Neuronal stem cell (in vitro differentiated cells): ENCODE results near the gene RAB17.

Experiments
- DNase-seq: peaks from one replicate; pipeline ENCODE4 v3.0.0-alpha.2; 2013; ENCODE audit warnings: low spot score
- H2AFZ ChIP-seq: one replicate; pipeline ENCODE4 v1.6.1; 2013; ENCODE audit warnings: mild to moderate bottlenecking, low read length, inconsistent platforms
- H2AK5ac ChIP-seq: 2 replicates; pipeline ENCODE4 v1.6.1; 2013; ENCODE audit warnings: low read depth, mild to moderate bottlenecking, inconsistent platforms, low read length, moderate library complexity, mixed read lengths
- H2BK120ac ChIP-seq: 2 replicates; pipeline ENCODE4 v1.6.1; 2013; ENCODE audit warnings: low read depth, mild to moderate bottlenecking, inconsistent platforms, low read length, moderate library complexity, mixed read lengths
- H2BK12ac ChIP-seq: one replicate; pipeline ENCODE4 v1.6.1; 2013; ENCODE audit warnings: low read length, inconsistent platforms
- H2BK15ac ChIP-seq: 2 replicates; pipeline ENCODE4 v1.6.1; 2013; ENCODE audit warnings: mild to moderate bottlenecking, low read length, inconsistent platforms, mixed read lengths
- H2BK5ac ChIP-seq: one replicate; pipeline ENCODE4 v1.6.1; 2013; ENCODE audit warnings: inconsistent platforms, mild to moderate bottlenecking, low read length, moderate library complexity
- H3K14ac ChIP-seq: one replicate; pipeline ENCODE4 v1.6.1; 2013; ENCODE audit warnings: low read length, inconsistent platforms
- H3K18ac ChIP-seq: 2 replicates; pipeline ENCODE4 v1.6.1; 2013; ENCODE audit warnings: low read length, inconsistent platforms
- H3K23ac ChIP-seq: 2 replicates; pipeline ENCODE4 v1.6.1; 2013; ENCODE audit warnings: low read depth, mild to moderate bottlenecking, mixed read lengths, low read length, inconsistent platforms; ENCODE audit not compliant: poor library complexity
- H3K27ac ChIP-seq: replicated peaks from 3 replicates; pipeline ENCODE4 v1.5.1; 2013; ENCODE audit warnings: low read length, inconsistent platforms
- H3K27me3 ChIP-seq, 3 experiments: 2 replicates each; pipeline ENCODE4 v1.6.1; 2013; ENCODE audit warnings: low read length in 3 of 3, mild to moderate bottlenecking in 2 of 3, inconsistent platforms in 1 of 3, low read depth in 1 of 3, mixed read lengths in 1 of 3, moderate library complexity in 1 of 3; ENCODE audit not compliant: control insufficient read depth in 3 of 3, insufficient read depth in 3 of 3
- H3K36me3 ChIP-seq, 2 donors: replicated peaks in 1 of 2; 2 replicates each; pipeline ENCODE4 v1.6.1; 2013; ENCODE audit warnings: low read length in 2 of 2; ENCODE audit not compliant: control insufficient read depth in 2 of 2, insufficient read depth in 2 of 2
- H3K4ac ChIP-seq: 2 replicates; pipeline ENCODE4 v1.6.1; 2013; ENCODE audit warnings: inconsistent platforms, mild to moderate bottlenecking, low read length, moderate library complexity
- H3K4me1 ChIP-seq, 2 donors: 1 replicate in 1 of 2; 2 replicates in 1 of 2; pipeline ENCODE4 v1.6.1; 2013; ENCODE audit warnings: low read length in 2 of 2, low read depth in 1 of 2; ENCODE audit not compliant: control insufficient read depth in 2 of 2, insufficient read depth in 1 of 2
- H3K4me2 ChIP-seq: one replicate; pipeline ENCODE4 v1.6.1; 2013; ENCODE audit warnings: mild to moderate bottlenecking, low read length, inconsistent platforms; ENCODE audit not compliant: insufficient read depth, poor library complexity, severe bottlenecking
- H3K4me3 ChIP-seq, 2 donors: 2 replicates each; pipeline ENCODE4 v1.5.1; 2013; ENCODE audit warnings: low read length in 2 of 2, mild to moderate bottlenecking in 2 of 2, inconsistent platforms in 1 of 2, moderate library complexity in 1 of 2
- H3K79me1 ChIP-seq: one replicate; pipeline ENCODE4 v1.6.1; 2013; ENCODE audit warnings: low read depth, mild to moderate bottlenecking, inconsistent platforms, low read length, moderate library complexity
- H3K9ac ChIP-seq: one replicate; pipeline ENCODE4 v1.6.1; 2013; ENCODE audit warnings: mild to moderate bottlenecking, low read depth, low read length, inconsistent platforms; ENCODE audit not compliant: poor library complexity
- H3K9me3 ChIP-seq, 2 donors: replicated peaks in 1 of 2; 2 replicates each; pipeline versions ENCODE3 to v1.6.1; 2013; ENCODE audit warnings: low read length in 2 of 2, mild to moderate bottlenecking in 2 of 2, inconsistent platforms in 1 of 2, low read depth in 1 of 2, mixed read lengths in 1 of 2, moderate library complexity in 1 of 2; ENCODE audit not compliant: control insufficient read depth in 2 of 2, insufficient read depth in 1 of 2
- H4K8ac ChIP-seq: one replicate; pipeline ENCODE4 v1.6.1; 2013; ENCODE audit warnings: low read depth, mild to moderate bottlenecking, inconsistent platforms, low read length, moderate library complexity
- H4K91ac ChIP-seq: one replicate; pipeline ENCODE4 v1.6.1; 2013; ENCODE audit warnings: low read length, low read depth, mild to moderate bottlenecking, inconsistent platforms; ENCODE audit not compliant: poor library complexity
- WGBS, 2 donors: extraction: QIAGEN DNeasy Blood & Tissue Kit; methylation state at CpG; one replicate each; pipeline ENCODE4 v1.1.7; 2013; ENCODE audit warnings: missing lambda C conversion rate in 2 of 2, mixed read lengths in 1 of 2; ENCODE audit not compliant: insufficient read length in 2 of 2, insufficient replicate concordance in 1 of 2; ENCODE audit errors: extremely low coverage in 2 of 2; 5-methylcytosine and 5-hydroxymethylcytosine counted together

RAB17 gene

DNA sequence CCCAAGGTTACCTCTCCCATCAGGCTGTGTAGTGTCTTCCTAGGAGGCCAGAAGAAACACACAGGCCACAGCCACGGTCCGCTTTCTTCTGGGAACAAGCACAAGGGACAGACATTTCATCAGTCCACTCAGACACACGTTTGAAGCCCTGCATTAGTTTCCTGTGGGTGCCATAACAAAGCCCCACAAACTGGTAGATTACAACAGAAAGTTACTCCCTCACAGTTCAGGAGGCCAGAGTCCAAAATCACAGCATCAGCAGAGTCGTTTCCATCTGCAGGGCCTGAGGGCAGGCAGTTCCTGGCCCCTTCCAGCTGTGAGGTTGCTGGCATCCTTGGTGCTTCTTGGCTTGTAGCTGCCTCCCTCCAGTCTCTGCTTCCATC, 32.9 kb downstream of the RAB17 start:
- Histone ChIP-seq H3K18ac (peak overlapping the region; percentile 33), H3K4me1 (no peaks in the 10 kb centered on the region), H3K23ac (no peak overlapping the region), H3K9ac (no peak overlapping the region), H3K4me3 (no peak overlapping the region), H3K27ac (no peak overlapping the region), H3K14ac (no peak overlapping the region), H3K27me3 (peaks cover 0 to 2% (median 0%) of the 10 kb centered on the region in 3 experiments), H2AK5ac (no peak overlapping the region), H3K36me3 (no peaks in the 10 kb centered on the region), H4K91ac (no peak overlapping the region), H2BK5ac (no peak overlapping the region), H4K8ac (no peak overlapping the region), H2AFZ (no peak overlapping the region), H3K4me2 (no peak overlapping the region), H3K4ac (no peak overlapping the region), H2BK15ac (no peak overlapping the region), H2BK12ac (no peak overlapping the region), H3K79me1 (no peaks in the 10 kb centered on the region), H3K9me3 (peaks cover 0 to 12% of the 10 kb centered on the region in 2 donors), H2BK120ac (no peak overlapping the region)
- no peak for DNase-seq
- no CpG with 5 or more reads among the region's 4 CpGs for WGBS, 2 donors

GRCh38 chr2:237556773-237557632, 33.5 kb downstream of the RAB17 start:
- no peak overlapping the region for H2AFZ ChIP-seq
- no peak overlapping the region for H3K4ac ChIP-seq
- H4K91ac ChIP-seq = no peak overlapping the region
- H4K8ac ChIP-seq = no peak overlapping the region
- no peak overlapping the region for H3K18ac ChIP-seq
- H3K27me3 ChIP-seq = peaks cover 0 to 2% (median 0%) of the 10 kb centered on the region in 3 experiments
- no peak overlapping the region for H2BK5ac ChIP-seq
- no CpG with 5 or more reads among the region's 11 CpGs for WGBS, 2 donors
- no peak overlapping the region for H3K27ac ChIP-seq
- H3K36me3 ChIP-seq = no peaks in the 10 kb centered on the region
- H2AK5ac ChIP-seq = no peak overlapping the region
- H3K9ac ChIP-seq = no peak overlapping the region
- no peak overlapping the region for H3K23ac ChIP-seq
- H3K9me3 ChIP-seq = peaks cover 0 to 12% of the 10 kb centered on the region in 2 donors
- H3K14ac ChIP-seq = no peak overlapping the region
- no peak overlapping the region for H2BK120ac ChIP-seq
- H2BK12ac ChIP-seq = no peak overlapping the region
- no peak for DNase-seq
- no peaks in the 10 kb centered on the region for H3K4me1 ChIP-seq
- no peak overlapping the region for H3K4me2 ChIP-seq
- H3K4me3 ChIP-seq = no peak overlapping the region
- H3K79me1 ChIP-seq = no peaks in the 10 kb centered on the region
- H2BK15ac ChIP-seq = no peak overlapping the region

DNA sequence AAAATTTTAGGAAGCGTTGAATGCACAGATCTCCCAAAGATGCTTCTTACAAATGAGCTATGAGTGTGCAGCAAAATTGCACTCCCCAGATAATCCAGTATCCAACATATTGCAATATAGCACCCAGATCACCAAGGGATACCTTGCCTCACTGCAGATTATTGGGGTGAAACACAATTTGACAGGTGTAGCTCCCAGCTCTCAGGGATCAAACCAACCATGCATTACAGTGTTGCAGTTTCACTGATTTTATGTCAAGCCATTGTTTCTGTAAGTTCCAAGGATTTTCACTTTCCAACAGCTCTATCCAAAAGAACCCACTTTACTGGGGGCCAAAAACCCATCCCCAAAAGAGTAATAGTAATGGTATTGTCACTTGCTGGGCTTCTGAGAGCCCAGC, 35.0 kb downstream of the RAB17 start:
- Histone ChIP-seq H2BK5ac (no peak overlapping the region), H4K91ac (no peak overlapping the region)

GRCh38 chr2:237553948-237554347, 36.6 kb downstream of the RAB17 start:
- H2BK12ac ChIP-seq = no peak overlapping the region
- H4K8ac ChIP-seq = no peak overlapping the region
- H2AFZ ChIP-seq = no peak overlapping the region
- DNase-seq = no peak
- H3K9ac ChIP-seq = no peak overlapping the region
- no peak overlapping the region for H3K4ac ChIP-seq
- H4K91ac ChIP-seq = no peak overlapping the region
- H3K14ac ChIP-seq = no peak overlapping the region
- no peak overlapping the region for H2BK15ac ChIP-seq
- H3K79me1 ChIP-seq = no peaks in the 10 kb centered on the region
- no peak overlapping the region for H2AK5ac ChIP-seq
- no peaks in the 10 kb centered on the region for H3K36me3 ChIP-seq
- no peak overlapping the region for H3K27ac ChIP-seq
- H3K4me2 ChIP-seq = no peak overlapping the region
- H3K4me3 ChIP-seq = peak overlapping the region in 1 of 2 donors; percentile 38
- H2BK5ac ChIP-seq = no peak overlapping the region
- WGBS, 2 donors = no CpG with 5 or more reads among the region's 7 CpGs
- H3K27me3 ChIP-seq = no peaks in the 10 kb centered on the region
- H3K18ac ChIP-seq = no peak overlapping the region
- H3K9me3 ChIP-seq = peaks cover 0 to 12% of the 10 kb centered on the region in 2 donors
- H3K4me1 ChIP-seq = peaks cover 0 to 2% of the 10 kb centered on the region in 2 donors
- no peak overlapping the region for H2BK120ac ChIP-seq
- no peak overlapping the region for H3K23ac ChIP-seq

More for the DNA sequence above, 35.0 kb downstream of the RAB17 start:
- no peak overlapping the region for H3K9ac ChIP-seq
- no peak for DNase-seq
- no peak overlapping the region for H2AK5ac ChIP-seq
- no peak overlapping the region for H3K14ac ChIP-seq
- H2BK120ac ChIP-seq = no peak overlapping the region
- H3K18ac ChIP-seq = no peak overlapping the region
- H3K23ac ChIP-seq = no peak overlapping the region
- no peak overlapping the region for H4K8ac ChIP-seq
- no peak overlapping the region for H2AFZ ChIP-seq
- no peak overlapping the region for H3K4me2 ChIP-seq
- WGBS, 2 donors = no CpG with 5 or more reads among the region's 1 CpG
- H2BK15ac ChIP-seq = no peak overlapping the region
- no peaks in the 10 kb centered on the region for H3K36me3 ChIP-seq
- H3K4me1 ChIP-seq = no peaks in the 10 kb centered on the region
- no peak overlapping the region for H3K4ac ChIP-seq
- peaks cover 0 to 12% of the 10 kb centered on the region in 2 donors for H3K9me3 ChIP-seq
- H2BK12ac ChIP-seq = no peak overlapping the region
- no peaks in the 10 kb centered on the region for H3K79me1 ChIP-seq
- no peaks in the 10 kb centered on the region for H3K27me3 ChIP-seq
- no peak overlapping the region for H3K27ac ChIP-seq
- H3K4me3 ChIP-seq = no peak overlapping the region
